ENCODE data around the gene LRIG1.

LRIG1 gene

DNA sequence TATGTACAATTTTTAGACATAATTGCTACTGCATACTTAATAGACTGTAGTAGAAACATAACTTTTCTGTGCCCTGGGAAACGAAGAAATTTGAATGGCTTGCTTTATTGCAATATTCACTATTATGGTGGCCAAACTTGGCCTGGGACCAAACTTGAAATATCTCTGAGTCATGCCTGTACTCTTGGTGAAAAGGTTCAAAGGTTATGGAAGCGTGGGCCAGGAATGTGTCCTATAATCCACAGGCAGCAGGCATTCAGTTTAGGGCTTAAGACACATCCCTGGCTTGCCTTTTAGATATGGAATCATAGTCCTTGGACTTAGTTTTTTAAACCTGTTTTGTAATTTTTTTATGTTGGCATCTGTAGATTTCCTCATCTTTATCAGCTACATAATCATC lies 124.3 kb downstream of the LRIG1 start:
- TF ChIP-seq CTCF (IDR thresholded peaks at IDR 0.05; ENCODE audit: low read depth, low read length), result no peak
- H3K4me3 ChIP-seq (ENCODE audit: low read depth, low read length), result no peak overlapping the region

DNA sequence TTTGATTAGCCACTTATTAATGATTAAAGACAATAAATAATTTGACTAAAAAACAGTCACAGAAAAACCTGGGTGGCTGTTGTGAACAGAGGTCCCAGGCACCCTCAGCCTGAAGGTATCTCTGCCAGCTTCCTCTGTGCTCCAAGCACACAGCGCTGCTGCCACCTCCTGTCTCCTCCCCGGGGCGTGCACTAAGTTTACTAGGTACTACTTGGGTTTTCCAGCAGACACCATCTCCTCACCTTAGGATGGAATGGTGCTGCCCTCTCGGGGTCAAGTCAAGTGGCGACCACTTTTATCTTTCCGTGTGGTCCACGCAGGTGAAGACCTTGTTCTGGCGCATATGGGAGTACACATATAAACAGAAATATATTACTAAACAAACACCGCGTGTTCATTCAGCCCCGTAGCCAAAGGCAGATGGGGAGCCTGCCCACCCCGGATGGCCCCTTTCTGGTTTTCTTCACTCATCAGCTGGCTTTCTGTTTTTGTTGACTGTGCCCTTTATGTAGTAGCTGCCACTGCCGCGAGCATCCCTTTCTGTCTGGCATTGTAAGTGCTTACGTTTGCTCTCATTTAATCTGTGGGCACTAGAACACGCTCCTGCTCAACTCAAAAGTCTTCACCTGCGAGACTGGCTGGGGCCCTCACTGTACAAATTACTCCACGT lies 128.0 kb downstream of the LRIG1 start:
- H3K4me3 ChIP-seq (ENCODE audit: low read depth, low read length), result no peak overlapping the region
- TF ChIP-seq CTCF (IDR thresholded peaks at IDR 0.05; ENCODE audit: low read depth, low read length), result no peak

- no peak for TF ChIP-seq CTCF (IDR thresholded peaks at IDR 0.05; ENCODE audit: low read depth, low read length)
- H3K4me3 ChIP-seq (ENCODE audit: low read depth, low read length), result no peak overlapping the region
Observed at GRCh38 chr3:66371432-66371831, 129.4 kb downstream of the LRIG1 start.

DNA sequence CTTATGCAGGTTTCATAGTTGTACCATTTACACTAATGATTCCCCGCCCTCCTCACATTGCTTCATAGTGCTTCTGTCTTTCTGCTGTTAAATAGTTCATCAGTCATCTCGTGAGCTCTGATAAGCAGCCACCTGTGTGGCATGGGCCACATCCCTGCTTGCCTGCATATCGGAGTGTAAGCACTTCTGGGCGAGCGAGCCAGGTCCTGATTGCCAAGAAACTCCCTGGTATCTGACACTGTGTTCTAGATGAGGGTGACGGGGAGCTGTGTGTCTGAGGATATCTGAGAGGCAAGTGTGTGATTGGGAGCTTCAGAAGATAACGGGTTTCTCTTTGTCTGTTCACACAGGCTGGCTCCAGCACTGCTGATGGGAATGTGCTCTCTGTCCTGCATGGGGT lies 130.6 kb downstream of the LRIG1 start:
- H3K4me3 ChIP-seq (ENCODE audit: low read depth, low read length), result no peak overlapping the region
- no peak for TF ChIP-seq CTCF (IDR thresholded peaks at IDR 0.05; ENCODE audit: low read depth, low read length)

- TF ChIP-seq CTCF (IDR thresholded peaks at IDR 0.05; ENCODE audit: low read depth, low read length), result no peak
- H3K4me3 ChIP-seq (ENCODE audit: low read depth, low read length), result no peak overlapping the region
Observed at GRCh38 chr3:66367979-66368378, 132.8 kb downstream of the LRIG1 start.

GRCh38 chr3:66366747-66367146 lies 134.1 kb downstream of the LRIG1 start:
- TF ChIP-seq CTCF (IDR thresholded peaks at IDR 0.05; ENCODE audit: low read depth, low read length), result no peak
- H3K4me3 ChIP-seq (ENCODE audit: low read depth, low read length), result no peak overlapping the region

GRCh38 chr3:66365080-66365479 lies 135.7 kb downstream of the LRIG1 start:
- H3K4me3 ChIP-seq (ENCODE audit: low read depth, low read length), result no peak overlapping the region
- TF ChIP-seq CTCF (IDR thresholded peaks at IDR 0.05; ENCODE audit: low read depth, low read length), result no peak

All from WI38 (cell line).